HFFc6 (cell line): ENCODE measurements around the gene TFB1M. TPM values are rescaled to one million over a fixed set of nuclear protein-coding genes. Genes with fewer than 3 reads are reported as not detected.

Experiments
- DNase-seq: peaks from one replicate; pipeline ENCODE4 v3.0.0-alpha.2; 2018
- H3K27ac Mint-ChIP-seq: 2 replicates; pipeline ENCODE4 v1.8.0; 2020; ENCODE audit warnings: mild to moderate bottlenecking, mixed read lengths
- H3K27me3 Mint-ChIP-seq: 2 replicates; pipeline ENCODE4 v1.8.0; 2021; ENCODE audit warnings: mild to moderate bottlenecking, moderate library complexity, mixed read lengths; ENCODE audit not compliant: insufficient read depth
- H3K36me3 Mint-ChIP-seq: 2 replicates; pipeline ENCODE4 v1.8.0; 2021; ENCODE audit warnings: low read depth, mixed read lengths
- H3K4me1 Mint-ChIP-seq: 2 replicates; pipeline ENCODE4 v1.8.0; 2020; ENCODE audit warnings: low read depth, mixed read lengths
- H3K4me3 Mint-ChIP-seq: 2 replicates; pipeline ENCODE4 v1.8.0; 2020; ENCODE audit warnings: mild to moderate bottlenecking, moderate library complexity, mixed read lengths
- H3K9me3 Mint-ChIP-seq: 2 replicates; pipeline ENCODE4 v1.8.0; 2020; ENCODE audit warnings: mild to moderate bottlenecking, mixed read lengths
- CTCF ChIP-seq: fragments of 200-600 bp; sonication (generic); IDR thresholded peaks from 2 replicates; pipeline ENCODE4 v1.5.0; 2021; ENCODE audit warnings: antibody characterized with exemption, mild to moderate bottlenecking
- total RNA-seq, 6 experiments: library from RNA; stranded (reverse); fragmentation: NEBNext Ultra II Directional; extraction: Animal tissue kit (Norgen Biotek cat#: 25700); gene quantifications; 2 replicates in 1 of 6; 3 replicates in 5 of 6; pipeline ENCODE4 v1.2.3, GENCODE V29; 2021

TFB1M gene
- total RNA-seq, 6 experiments from 2014 or later = 16.7 to 23.0 (median 21.7) TPM

- H3K9me3 Mint-ChIP-seq = no peaks in the 10 kb centered on the region
Measured at GRCh38 chr6:155328074-155328538, 13.8 kb upstream of the TFB1M start.

DNA sequence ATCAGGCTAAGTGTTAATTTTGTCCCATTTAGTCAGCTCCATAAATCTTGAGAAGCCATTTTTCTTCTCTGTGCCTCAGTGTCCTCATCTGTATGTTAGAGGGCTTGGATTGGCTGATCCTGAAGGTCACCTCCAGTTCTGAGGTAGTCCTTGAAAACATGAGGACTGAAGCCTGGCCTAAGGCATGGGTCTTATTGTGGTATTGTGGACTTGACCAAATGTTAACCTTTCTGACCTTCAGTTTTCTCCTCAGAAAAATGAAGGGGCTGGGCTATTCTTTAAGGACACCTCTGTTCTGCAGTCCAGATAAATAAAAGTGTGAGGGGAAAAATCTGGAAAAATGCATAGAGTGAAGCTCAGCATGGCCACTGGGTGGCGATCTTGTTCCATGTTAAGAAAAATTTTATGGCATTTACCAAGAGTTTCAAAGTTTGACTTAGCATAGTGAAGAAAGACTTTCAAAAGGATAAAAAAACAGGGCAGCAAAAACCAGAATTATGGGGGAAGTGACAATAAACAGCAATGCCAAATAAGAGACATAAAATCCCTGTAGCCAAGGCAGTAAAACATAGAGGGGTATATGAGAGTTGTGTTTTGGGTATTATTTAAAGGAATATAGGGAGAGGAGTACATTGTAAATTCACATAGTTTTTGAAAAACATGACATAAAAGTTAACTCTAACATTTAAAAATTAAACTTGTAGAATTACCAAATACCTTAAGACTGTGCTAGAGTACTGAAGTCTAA lies 13.2 kb upstream of the TFB1M start:
- DNase-seq = peak; percentile 66
- peak overlapping the region; percentile 27; the same call in 1 of the 2 replicates for H3K27ac Mint-ChIP-seq
- H3K4me1 Mint-ChIP-seq = peaks cover 22% of the 10 kb centered on the region
- TF ChIP-seq CTCF = peak; percentile 96
- H3K9me3 Mint-ChIP-seq = no peaks in the 10 kb centered on the region
- H3K36me3 Mint-ChIP-seq = no peaks in the 10 kb centered on the region
- H3K4me3 Mint-ChIP-seq = no peak overlapping the region
- no peaks in the 10 kb centered on the region for H3K27me3 Mint-ChIP-seq

More at GRCh38 chr6:155328074-155328538, 13.8 kb upstream of the TFB1M start:
- peaks cover 25% of the 10 kb centered on the region for H3K4me1 Mint-ChIP-seq
- no peak overlapping the region for H3K4me3 Mint-ChIP-seq
- TF ChIP-seq CTCF = no peak
- no peaks in the 10 kb centered on the region for H3K27me3 Mint-ChIP-seq
- no peaks in the 10 kb centered on the region for H3K36me3 Mint-ChIP-seq
- no peak overlapping the region for H3K27ac Mint-ChIP-seq
- DNase-seq = no peak

- peak overlapping the region; percentile 2; the same call in 1 of the 2 replicates for H3K27ac Mint-ChIP-seq
- no peak for DNase-seq
- no peak for TF ChIP-seq CTCF
- peaks cover 22% of the 10 kb centered on the region for H3K4me1 Mint-ChIP-seq
- no peak overlapping the region for H3K4me3 Mint-ChIP-seq
- H3K9me3 Mint-ChIP-seq = no peaks in the 10 kb centered on the region
- no peaks in the 10 kb centered on the region for H3K36me3 Mint-ChIP-seq
- no peaks in the 10 kb centered on the region; the same call in 1 of the 2 replicates for H3K27me3 Mint-ChIP-seq
Measured at GRCh38 chr6:155325700-155326516, 11.6 kb upstream of the TFB1M start.

DNA sequence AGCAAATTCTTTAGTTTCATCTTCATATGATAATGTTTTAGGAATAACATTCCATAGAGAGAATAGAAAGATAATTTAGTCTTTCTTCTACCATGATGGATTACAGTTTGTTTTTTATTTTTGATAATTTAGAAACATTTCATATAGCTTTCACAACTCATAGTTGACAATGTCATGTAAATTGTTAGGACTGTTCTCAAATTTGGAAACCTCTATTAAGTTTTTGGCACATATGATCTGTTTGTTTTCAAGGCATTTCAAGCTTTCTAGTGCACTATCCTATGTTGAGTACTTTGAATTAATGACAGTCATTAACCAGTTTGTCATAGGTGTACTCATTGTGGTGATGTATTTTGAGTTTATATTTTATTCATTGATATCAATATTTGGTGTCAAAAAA lies 10.7 kb upstream of the TFB1M start:
- peaks cover 22% of the 10 kb centered on the region for H3K4me1 Mint-ChIP-seq
- DNase-seq = no peak
- no peak overlapping the region for H3K4me3 Mint-ChIP-seq
- TF ChIP-seq CTCF = no peak
- no peaks in the 10 kb centered on the region for H3K9me3 Mint-ChIP-seq
- H3K27me3 Mint-ChIP-seq = no peaks in the 10 kb centered on the region; the same call in 1 of the 2 replicates
- no peaks in the 10 kb centered on the region for H3K36me3 Mint-ChIP-seq
- H3K27ac Mint-ChIP-seq = no peak overlapping the region

- no peaks in the 10 kb centered on the region for H3K9me3 Mint-ChIP-seq
- no peak for TF ChIP-seq CTCF
- H3K4me3 Mint-ChIP-seq = no peak overlapping the region
- H3K36me3 Mint-ChIP-seq = no peaks in the 10 kb centered on the region
- peaks cover 22% of the 10 kb centered on the region for H3K4me1 Mint-ChIP-seq
- H3K27ac Mint-ChIP-seq = no peak overlapping the region
- no peaks in the 10 kb centered on the region; the same call in 1 of the 2 replicates for H3K27me3 Mint-ChIP-seq
- DNase-seq = no peak
Measured at GRCh38 chr6:155324172-155324571, 9.9 kb upstream of the TFB1M start.
